Retina (tissue), 1 donor: ENCODE data around the gene SPCS1.
"Not testable (repeated sequence)": the region's sequence is repeated elsewhere in the genome, so short reads cannot be mapped to it uniquely, and the experiment has no call there.

Source experiments
- DNase-seq: peaks from one replicate; pipeline ENCODE4 v3.0.0-alpha.2; 2016

The SPCS1 gene

DNA sequence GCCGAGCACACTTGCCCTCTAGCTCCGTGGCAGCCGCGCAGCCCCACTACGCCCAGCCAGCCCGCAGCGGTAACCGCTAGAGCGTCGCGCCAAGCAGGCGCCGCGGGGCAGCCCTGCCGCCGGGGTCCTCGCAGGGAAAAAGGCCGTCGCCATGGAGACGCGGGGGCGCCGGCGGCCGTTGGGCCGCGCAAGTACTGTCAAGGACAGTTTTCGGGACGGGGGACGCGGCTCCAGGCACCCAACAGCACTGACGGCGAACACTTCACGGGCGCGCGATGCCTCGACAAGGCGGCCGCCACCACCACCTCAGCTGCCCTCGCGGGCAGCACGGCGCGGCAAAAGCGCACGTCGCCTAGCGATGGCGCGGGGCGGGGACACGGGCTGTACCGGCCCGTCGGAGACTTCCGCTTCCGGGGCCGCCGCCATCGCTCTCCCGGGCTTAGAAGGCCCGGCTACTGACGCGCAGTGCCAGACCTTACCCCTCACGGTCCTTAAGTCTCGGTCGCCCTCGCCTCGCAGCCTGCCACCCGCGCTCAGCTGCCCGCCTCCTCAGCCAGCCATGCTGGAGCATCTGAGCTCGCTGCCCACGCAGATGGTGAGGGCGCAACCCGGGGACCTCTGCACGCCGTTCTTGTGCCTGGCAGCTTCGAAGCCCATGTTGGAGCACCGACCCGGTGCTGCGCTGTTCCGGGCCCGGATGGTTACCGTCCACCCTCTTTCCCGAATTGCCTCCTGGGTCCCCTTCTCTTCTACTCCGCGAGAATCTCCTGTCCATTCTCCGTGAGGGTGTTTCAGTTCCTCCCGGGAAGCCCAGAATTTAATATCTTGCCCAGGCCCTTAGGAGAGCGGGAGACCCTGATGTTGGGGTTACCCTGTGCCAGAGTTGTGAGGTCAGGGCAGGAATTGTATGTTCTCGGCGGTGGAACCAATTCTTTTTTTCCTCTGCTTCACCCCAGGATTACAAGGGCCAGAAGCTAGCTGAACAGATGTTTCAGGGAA, at the start of gene SPCS1, which contains the start of gene GLT8D1:
Gene SPCS1 (plus strand): TSS at position 419 of the 999 bp plus-strand sequence. CDS start 141 bp downstream, at position 560.
Gene GLT8D1 (minus strand): TSS at position 104 of the 999 bp plus-strand sequence. CDS start 5,331 bp downstream, outside the sequence.
- peak; percentile 99 for DNase-seq

DNA sequence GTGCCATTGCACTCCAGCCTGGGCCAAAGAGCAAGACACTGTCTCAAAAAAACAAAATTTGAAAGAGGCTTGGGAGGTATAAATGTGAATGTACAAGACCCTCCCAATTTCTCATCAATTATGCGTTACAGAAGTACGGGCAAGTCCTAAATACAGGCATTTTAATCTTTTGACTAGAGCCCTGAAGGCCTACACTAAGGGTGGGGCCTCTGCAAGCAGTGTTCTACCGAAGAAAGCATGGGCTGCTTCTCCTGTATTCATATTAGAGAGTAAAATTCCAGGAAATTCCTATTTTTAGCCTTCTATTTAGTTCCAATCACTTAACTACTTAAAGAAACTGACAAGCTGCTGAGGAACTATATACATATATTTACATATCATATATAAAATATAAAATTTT, 45.9 kb upstream of the SPCS1 start:
- DNase-seq, result no peak

DNA sequence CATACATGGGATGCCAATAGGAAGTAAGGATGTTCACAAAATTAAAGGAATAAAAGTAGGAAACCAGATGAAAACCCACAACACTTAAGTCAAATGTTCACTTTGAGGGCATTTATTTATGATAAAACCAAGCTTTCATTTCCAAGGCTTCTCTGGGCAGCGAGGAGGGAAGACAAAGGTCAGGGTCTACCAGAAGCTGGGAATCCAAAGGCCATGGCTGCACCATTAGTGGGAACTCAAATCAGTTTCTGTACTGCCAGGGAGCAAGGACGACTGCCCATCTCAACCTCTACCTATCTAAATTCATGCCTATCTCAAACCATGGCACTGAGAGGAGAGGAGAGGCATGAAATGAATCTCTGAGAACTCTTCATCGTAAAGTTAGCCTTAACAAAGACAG, 42.8 kb upstream of the SPCS1 start:
- DNase-seq, result no peak

DNA sequence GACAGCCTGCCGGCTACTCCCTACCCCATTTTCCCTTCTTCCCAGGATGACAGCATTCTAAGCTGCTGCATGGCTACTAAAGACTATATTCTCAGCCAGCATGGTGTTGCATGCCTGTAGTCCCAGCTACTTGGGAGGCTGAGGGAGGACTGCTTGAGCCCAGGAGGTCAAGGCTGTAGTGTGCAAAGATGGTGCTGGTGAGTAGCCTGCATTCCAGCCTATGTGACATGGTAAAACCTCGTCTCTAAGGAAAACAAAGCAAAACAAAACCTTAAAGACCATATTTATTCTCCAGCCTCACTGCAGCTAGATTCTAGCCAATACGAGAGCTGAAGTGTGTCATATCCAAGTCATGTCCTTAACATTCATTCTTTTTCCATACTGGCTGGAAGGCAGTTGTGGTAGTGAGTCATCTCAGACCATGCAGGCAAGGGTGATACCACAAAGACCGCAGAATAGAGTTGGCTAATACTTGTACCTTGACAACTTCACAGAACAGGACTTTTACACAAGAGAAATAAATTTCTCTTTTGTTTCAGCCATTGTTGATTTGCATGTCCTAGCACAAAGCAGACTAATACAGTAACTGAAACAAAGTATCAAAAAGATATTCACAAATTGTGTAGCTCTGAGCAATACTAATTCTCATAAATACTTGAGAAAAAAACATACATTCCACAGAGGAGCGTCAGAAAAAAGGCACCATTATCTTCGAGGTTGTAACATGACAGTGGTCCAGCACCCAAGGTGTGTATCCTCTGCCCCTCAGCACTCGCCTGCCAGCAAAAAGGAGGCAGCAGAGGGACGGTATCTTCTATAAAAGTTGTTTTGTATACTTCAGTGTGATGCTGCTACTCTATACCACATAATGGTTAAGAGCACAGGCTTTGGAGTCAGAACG, 35.0 kb upstream of the SPCS1 start:
- DNase-seq, result no peak

DNA sequence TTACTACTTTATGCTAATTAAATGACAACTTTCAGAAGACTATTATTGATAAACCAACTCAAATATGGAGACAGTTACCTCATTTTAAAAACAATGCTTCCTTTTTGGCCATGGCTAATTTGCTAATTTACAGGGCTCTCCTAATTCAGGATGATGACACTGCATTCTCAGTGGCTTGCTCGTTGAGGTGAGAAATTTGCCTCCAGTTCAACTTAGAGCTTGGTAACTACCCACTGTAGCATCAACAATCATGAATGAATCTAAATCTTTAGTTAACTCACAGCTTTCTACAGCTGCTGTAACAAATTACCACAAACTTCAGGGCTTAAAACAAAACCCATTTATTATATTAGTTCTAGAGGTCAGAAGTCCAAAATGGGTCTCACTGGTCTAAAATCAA, 34.2 kb upstream of the SPCS1 start:
- DNase-seq, result no peak

DNA sequence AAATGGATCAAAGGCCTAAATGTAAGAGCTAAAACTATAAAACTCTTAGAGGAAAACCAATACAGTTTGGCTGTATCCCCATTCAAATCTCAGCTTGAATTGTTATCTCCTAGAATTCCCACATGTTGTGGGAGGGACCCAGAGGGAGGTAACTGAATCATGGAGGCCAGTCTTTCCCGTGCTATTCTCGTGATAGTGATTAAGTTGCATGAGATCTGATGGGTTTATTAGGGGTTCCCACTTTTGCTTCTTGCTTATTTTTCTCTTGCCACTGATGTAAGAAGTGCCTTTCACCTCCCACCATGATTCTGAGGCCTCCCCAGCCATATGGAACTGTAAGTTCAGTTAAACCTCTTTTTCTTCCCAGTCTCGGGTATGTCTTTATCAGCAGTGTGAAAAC, 29.7 kb upstream of the SPCS1 start:
- not testable (repeated sequence) for DNase-seq

DNA sequence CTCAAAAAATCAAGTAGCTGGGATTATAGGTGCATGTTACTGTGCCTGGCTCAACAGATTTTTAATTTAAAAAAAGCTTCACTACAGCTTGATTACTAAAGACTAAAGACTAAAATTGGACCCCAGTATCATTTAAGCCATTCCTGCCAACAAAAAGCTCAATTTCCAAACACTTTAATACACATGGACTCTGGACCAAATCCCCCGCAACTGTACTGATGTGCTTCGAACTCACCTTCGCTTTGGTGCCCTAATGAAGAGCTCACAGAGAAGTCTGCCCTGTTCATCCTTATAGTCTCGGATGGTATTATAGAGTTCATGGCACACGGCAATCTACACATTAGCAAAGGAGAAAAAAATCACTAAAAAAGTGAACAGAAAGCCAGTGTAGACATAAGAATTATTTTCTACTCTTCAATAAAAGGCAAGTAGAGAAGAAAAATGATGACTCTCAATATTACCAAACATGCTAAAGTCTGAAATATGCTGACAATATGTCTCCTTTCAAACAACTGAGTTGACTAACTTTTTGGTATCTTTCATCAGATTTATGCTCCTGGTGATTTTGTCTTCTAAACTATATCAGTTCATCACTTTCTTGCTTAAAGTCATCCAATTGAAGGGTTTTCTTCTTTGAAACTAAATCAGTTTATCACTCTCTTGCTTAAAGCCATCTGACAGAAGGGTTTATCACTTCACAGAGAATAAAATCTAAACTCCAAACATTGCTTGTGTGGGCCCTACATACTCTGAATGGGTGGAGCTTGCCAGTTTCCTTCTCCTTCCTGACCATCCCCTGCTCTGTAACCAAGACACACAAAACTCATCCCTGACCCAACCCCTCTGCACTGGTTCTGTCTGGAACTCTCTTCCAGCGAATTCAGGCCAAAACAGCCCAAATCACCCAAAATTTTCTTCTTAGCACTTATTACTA, 27.4 kb upstream of the SPCS1 start:
- DNase-seq, result no peak

DNA sequence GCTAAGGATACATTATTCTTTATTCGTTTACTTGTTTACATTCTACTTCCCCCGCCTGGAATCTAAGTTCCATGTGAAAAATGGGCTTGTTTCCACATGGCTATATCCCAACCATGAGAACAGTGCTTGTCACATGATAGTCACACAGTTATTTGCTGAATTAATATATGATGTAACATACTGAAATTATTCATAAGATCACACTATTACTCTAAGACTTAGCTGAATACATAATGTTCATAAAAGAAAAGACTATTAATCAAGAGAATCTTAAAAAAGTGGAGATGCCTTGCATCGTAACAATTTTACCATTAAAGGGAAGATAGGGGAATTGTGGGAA, 26.7 kb upstream of the SPCS1 start:
- DNase-seq, result no peak

DNA sequence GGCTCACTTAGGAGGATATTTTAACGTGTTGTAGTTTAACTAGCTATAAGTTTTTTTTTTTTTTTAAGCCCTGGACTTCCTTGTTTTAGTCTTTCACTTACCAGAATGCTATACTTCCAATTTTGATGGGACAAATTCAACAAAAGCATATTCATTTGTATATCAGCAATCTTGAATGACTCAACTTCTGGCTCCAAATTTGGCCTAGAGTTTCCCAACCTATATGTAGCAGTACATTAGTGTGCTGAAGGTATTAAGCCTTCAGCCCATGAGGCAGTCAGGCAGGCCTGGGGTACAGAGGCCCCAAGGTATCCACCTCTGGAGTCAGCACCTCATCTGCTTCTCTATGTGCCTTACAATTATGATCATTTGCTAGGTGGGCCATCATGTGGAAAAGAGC, 26.1 kb upstream of the SPCS1 start:
- no peak for DNase-seq

DNA sequence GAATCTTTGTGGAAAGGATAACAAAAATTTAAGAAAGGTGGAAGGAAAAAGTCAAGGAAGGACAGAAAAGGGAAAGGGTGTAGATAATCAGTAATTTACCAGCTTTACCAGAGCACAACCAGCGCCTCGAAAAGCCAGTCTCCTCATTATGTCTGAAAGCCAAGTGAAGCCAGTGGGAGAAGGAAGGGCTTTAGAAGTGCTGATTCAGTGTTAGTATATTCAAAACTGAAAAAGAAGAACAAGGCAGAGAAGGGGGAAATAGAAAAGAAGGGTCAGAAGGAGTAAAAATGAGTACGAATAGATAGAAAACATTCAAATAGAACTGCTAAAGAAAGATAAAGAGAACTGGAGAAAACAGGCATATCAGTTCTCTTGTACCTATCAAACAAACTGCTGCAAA, 24.3 kb upstream of the SPCS1 start:
- DNase-seq, result no peak

DNA sequence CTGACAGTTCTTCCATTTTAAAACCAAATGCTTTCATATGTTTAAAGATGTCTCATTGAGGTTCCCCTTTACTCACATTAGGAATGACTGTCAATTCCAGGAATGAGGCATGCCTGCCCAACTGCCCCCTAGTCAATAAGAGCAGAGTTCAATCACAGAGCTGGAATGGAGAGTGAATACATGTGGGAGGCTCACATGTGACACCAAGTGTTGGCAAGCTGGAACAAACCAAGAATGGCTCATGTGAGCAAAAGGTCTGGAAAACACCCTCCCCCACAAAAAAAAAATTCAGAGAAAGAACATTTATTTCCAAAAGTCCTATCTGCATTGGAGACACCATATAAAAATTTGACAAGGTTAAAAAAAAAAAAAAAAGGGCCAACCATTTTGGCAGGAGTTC, 23.9 kb upstream of the SPCS1 start:
- no peak for DNase-seq

DNA sequence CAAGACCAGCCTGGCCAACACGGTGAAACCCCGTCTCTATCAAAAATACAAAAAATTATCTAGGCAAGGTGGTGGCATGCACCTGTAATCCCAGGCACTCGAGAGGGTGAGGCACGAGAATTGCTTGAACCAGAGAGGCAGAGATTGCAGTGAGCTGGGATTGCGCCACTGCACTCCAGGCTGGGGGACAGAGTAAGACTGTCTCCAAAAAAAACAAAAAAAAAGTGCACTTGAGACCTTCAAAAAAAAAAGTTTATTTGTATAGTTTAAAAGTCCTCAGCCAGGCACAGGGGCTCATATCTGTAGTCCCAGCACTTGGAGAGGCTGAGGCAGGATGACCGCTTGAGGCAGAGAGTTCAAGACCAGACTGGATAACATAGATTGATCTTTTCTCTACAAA, 22.3 kb upstream of the SPCS1 start:
- no peak for DNase-seq

DNA sequence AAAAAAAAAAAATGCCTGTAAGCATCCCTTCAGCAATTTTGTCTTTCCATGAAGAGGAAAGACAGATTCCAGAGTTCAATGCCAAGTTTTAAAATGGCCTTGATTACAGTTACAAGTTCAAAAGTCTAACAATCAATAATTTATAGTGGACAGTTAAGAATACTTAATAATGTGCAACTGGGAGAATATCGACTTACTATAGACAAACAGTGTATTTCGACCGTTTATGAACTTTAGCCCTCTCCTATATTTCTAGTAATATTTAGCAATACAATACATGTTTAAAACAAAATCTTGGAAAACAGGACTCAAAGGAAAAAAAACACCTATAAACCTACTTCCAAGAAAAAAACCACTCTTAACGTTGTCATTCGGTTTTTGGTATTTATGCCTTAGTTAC, 21.7 kb upstream of the SPCS1 start:
- DNase-seq, result no peak

DNA sequence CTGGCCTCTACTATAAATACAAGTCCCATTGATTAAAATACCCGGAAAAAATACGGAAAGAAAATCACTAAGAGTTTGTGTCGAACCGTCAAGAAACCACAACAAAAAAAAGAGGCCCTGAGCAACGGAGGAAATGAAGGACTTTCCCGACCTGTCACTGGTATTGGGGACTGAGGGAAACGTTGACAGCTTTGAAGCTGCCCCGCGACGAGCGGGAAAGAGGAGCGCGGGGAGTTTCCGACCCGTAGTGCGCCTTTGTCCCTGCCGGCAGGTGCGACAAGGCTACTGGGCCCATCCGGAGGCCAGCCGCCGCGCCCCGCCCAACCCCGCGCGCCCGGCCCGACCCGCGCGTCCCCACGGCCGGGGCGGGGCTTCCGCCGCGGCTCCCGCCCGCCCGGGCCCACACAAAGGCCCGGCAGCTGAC, 20.6 kb upstream of the SPCS1 start:
- DNase-seq, result peak; percentile 75

DNA sequence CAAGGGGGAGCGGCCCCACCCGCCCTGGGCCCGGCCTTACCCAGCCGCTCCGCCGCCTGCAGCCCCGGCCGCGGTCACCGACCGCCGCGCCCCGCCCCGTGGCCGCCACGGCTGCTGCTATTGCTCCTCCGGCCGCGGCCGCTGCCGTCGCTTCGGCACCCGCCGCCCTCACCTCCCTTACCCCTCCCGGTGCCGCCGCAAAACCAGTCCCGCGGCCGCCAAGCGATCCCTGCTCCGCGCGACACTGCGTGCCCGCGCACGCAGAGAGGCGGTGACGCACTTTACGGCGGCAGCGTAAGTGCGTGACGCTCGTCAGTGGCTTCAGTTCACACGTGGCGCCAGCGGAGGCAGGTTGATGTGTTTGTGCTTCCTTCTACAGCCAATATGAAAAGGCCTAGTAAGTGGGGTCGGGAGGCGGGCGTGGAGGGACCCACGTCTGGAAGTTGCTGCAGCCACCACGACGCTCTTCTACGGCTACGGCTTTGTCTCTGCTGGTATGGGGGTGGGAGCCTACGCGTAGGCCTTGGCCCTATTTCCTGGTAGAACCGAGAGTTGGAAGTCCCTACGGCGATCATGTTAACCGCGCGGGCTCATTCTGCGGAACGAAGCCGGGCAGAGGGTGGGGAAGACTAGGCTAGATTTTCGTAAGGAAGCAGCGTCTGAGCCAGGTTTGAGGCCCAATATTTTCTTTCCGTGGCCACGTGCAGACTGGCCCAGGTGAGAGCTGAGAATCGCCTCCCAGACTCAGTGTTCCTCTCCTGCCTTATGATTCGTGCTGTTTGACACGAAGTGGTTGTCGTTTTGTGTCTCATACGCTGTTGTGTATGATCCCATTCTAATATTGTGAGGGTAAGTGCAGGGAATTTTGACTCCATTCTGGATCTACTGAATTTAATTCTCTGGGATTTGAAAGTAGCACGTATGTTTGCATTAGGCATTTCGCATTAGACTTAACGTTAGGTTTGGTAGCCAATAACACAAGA, 19.9 kb upstream of the SPCS1 start, which contains the start of the genes GNL3 and PBRM1:
Gene GNL3 (plus strand): TSS at position 324 of the 983 bp plus-strand sequence. CDS start 61 bp downstream, at position 385.
Gene PBRM1 (minus strand): TSS at position 205 of the 983 bp plus-strand sequence.
- DNase-seq, result peak; percentile 96

DNA sequence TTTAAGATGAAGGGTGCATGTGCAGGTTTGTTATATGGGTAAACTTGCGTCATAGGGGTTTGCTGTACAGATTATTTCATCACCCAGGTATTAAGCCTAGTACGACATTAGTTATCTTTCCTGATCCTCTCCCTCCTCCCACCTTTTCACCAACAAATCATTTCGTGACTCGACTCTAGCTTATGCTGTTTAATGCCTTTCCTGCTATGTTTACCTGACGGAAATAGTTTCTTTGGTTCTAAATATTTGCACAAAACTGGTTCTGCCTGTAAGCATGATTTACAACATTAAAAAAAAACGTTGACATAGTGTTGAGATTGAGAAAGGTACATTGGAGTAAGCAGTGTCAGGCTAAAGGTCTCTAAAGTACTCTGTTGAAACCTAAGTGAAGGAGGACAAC, 17.6 kb upstream of the SPCS1 start:
- no peak for DNase-seq

DNA sequence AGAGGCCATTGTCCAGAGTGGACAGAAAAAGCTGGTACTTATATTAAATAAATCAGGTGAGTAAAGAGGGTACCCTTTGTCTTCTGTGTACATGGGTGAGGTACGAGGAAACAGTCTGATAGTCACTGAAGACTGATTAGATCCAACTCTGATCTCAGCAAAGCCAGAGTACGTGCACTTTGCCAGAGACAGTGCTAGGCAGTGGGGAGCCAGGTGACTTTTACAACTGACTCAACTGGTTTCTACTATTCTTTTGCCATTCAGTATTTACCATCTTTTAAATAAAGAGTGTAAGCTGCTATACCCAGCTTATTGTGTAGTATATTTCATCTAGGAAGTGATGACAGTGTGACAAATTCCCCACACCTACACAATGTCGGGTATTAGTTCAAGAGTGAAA, 16.8 kb upstream of the SPCS1 start:
- DNase-seq, result no peak

DNA sequence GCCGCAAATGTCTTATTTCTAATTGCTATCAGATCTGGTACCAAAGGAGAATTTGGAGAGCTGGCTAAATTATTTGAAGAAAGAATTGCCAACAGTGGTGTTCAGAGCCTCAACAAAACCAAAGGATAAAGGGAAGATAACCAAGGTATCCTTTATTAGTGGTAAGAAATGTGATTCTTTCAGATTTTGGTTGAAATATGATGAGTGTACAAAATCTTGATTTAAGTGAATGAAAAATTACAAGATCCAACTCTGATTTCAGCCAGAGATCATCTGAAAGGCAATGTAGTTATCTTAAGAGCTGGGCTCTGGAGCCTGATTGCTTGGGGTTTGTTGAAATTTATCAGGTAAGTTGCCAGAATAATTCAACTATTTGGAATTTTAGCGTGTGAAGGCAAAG, 15.3 kb upstream of the SPCS1 start:
- DNase-seq, result no peak

DNA sequence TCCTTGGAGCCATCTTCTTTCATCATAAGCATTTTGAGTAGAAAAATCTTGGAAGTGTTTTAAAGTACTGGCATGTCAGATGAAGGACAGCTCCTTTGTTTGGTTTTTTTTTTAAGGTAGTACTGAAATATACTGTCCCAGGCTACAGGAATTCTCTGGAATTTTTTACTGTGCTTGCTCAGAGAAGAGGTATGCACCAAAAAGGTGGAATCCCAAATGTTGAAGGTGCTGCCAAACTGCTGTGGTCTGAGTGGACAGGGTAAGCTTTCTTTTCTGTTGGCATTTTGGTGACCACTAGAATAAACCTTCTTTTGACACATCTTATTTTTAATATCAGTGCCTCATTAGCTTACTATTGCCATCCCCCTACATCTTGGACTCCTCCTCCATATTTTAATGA, 12.8 kb upstream of the SPCS1 start:
- no peak for DNase-seq

DNA sequence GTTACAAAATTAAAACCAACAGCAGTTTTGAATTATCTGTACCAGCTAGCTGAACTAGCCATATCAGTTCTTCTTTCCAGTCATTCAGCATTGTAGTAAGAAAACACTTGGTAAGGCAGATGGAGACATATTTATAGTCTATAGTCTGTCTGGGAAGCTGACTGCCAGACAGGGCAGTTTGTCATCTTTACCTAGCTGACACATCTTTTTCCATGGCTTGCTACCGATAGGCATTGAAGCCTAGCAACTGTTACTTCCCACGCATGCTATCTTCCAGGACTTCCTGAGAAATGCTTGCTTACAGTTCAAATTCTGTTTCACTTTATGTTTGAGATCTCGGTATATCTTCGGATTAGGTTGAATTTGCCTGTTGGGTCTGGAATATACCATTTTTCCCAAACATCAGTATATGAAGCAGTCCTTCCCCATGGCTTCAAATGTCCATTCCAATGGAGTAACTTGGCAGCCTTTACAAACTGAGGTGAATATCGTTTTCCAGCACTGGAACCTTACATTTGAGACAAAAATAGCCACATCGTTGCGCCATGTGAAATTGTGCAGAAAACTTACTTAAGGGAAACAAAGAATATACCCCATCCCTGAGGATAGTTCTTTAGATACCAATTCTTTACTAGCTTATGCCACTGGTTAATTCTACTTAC, 11.2 kb upstream of the SPCS1 start:
- no peak for DNase-seq
